Calu3 (cell line): ENCODE measurements around the gene IL11RA. TPM values are rescaled to one million over a fixed set of nuclear protein-coding genes. Genes with fewer than 3 reads are reported as not detected.
A peak's percentile ranks its signal among the peaks of the same experiment; 100 is the strongest.

Experiments
- Bru-seq: library from RNA; stranded (reverse); fragments of 400-500 nt; gene quantifications from one replicate; lab custom pipeline; 2021; lab: Mats Ljungman, UMichigan
- BruChase-seq, 2 experiments: library from RNA; stranded (reverse); fragments of 400-500 nt; gene quantifications; one replicate each; lab custom pipeline; 2021; lab: Mats Ljungman, UMichigan
- BruUV-seq: library from RNA; stranded (reverse); fragments of 400-500 nt; replicated peaks from 2 replicates; lab custom pipeline; 2021; lab: Mats Ljungman, UMichigan
- CTCF ChIA-PET: fragments of 300-600 bp; sonication (Branson Sonifier 250); formaldehyde crosslinking; loops from one replicate; lab custom pipeline; 2022; ENCODE audit warnings: antibody characterized with exemption; lab: Charles Lee
- DNase-seq: peaks from one replicate; pipeline ENCODE4 v3.0.0; 2022
- H3K27ac Mint-ChIP-seq: one replicate; pipeline ENCODE4 v1.8.0; 2022; ENCODE audit warnings: mixed read lengths; ENCODE audit not compliant: unreplicated experiment
- H3K27me3 Mint-ChIP-seq: one replicate; pipeline ENCODE4 v1.8.0; 2022; ENCODE audit warnings: mixed read lengths; ENCODE audit not compliant: unreplicated experiment
- H3K36me3 Mint-ChIP-seq: one replicate; pipeline ENCODE4 v1.8.0; 2022; ENCODE audit warnings: mild to moderate bottlenecking, moderate library complexity, mixed read lengths; ENCODE audit not compliant: insufficient read depth, unreplicated experiment
- H3K4me1 Mint-ChIP-seq: one replicate; pipeline ENCODE4 v1.8.0; 2022; ENCODE audit warnings: mild to moderate bottlenecking, low read depth, mixed read lengths; ENCODE audit not compliant: unreplicated experiment
- H3K4me3 Mint-ChIP-seq: one replicate; pipeline ENCODE4 v1.8.0; 2022; ENCODE audit warnings: mild to moderate bottlenecking, low read depth, moderate library complexity, mixed read lengths; ENCODE audit not compliant: unreplicated experiment
- H3K9me3 Mint-ChIP-seq: one replicate; pipeline ENCODE4 v1.8.0; 2022; ENCODE audit warnings: low read depth, mixed read lengths; ENCODE audit not compliant: unreplicated experiment
- CTCF ChIP-seq: fragments of 200-600 bp; IDR thresholded peaks from one replicate; pipeline ENCODE4 v1.8.0; 2022; ENCODE audit warnings: antibody characterized with exemption; ENCODE audit not compliant: unreplicated experiment
- intact Hi-C: fragments of 100-400 bp; cut with micrococcal nuclease; formaldehyde crosslinking; loops from one replicate; pipeline ENCODE4 v1.10.0; 2022; ENCODE audit not compliant: unreplicated experiment
- long read RNA-seq: library from polyadenylated mRNA; stranded (forward); transcript quantifications from one replicate; pipeline ENCODE4 v2.0.0, GENCODE V29; 2022
- total RNA-seq: library from RNA; stranded (reverse); gene quantifications from 2 replicates; pipeline ENCODE4 v1.2.3, GENCODE V29; 2022

IL11RA gene
- 6.8 and 8.7 TPM in 2 replicates for total RNA-seq
- Bru-seq, nascent RNA = percentile 40 among the genes with signal in this experiment
- BruChase-seq, experiment 1, labeled RNA remaining after a 6-hour chase = percentile 61 among the genes with signal in this experiment
- BruChase-seq, experiment 2, labeled RNA remaining after a 2-hour chase = percentile 50 among the genes with signal in this experiment
- long read RNA-seq, partial matches to known transcripts = 3 of 11 reads
- long read RNA-seq, other reads (novel, unspliced or antisense) = 7 of 11 reads

- CTCF ChIA-PET = interaction anchor here (1.0 kb wide), 1 partner anchor 13 kb away, joined by 4 read pairs; no protein-coding TSS in a partner anchor
- H3K36me3 Mint-ChIP-seq = peaks cover 17% of the 10 kb centered on the region
- peaks cover 20% of the 10 kb centered on the region for H3K27me3 Mint-ChIP-seq
- TF ChIP-seq CTCF = no peak
- H3K4me3 Mint-ChIP-seq = peak within 1 kb of the TSS; percentile 86
- peaks cover 29% of the 10 kb centered on the region for H3K4me1 Mint-ChIP-seq
- intact Hi-C loops = no loop called here
- H3K27ac Mint-ChIP-seq = peak within 1 kb of the TSS; percentile 21
- H3K9me3 Mint-ChIP-seq = no peaks in the 10 kb centered on the region
- DNase-seq = peak; percentile 68
- BruUV-seq = no TSS peak
These were observed at the start of gene IL11RA for GRCh38 chr9:34651876-34652601. TSS of gene IL11RA (plus strand) at chr9:34652185. CDS start at chr9:34655218, 3,033 bp downstream.

DNA sequence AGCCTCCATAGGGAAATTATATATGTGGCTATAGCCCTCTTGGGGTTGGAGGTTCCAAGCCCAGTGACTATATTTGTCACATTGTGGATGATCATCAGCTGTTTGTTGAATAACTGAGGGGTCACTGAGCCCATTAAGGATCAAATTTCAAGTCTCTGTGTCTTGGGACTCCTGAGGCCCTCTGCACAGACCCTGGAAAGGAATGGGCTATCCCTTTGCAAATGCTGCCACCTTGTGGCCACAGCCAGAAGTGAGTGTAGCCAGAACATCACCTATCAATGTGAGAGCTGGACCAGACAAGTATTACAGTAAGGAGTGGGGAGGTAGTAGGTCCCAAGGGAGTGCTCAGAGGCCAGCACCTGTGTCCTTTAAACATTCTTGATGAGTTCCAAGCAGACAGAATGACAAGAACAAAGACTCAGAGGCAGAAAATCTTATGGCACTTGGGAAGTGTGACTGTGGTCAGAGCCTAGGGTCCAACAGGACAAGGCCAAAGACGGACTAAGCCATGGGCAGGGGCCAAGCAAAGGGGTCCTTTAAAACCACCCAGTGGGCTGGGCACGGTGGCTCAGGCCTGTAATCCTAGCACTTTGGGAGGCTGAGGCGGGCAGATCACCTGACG, 48.3 kb upstream of the IL11RA start:
- Mint-ChIP-seq H3K4me3 (no peak overlapping the region), H3K27ac (no peak overlapping the region), H3K27me3 (peaks cover 49% of the 10 kb centered on the region), H3K9me3 (no peaks in the 10 kb centered on the region), H3K36me3 (no peaks in the 10 kb centered on the region), H3K4me1 (no peaks in the 10 kb centered on the region)
- intact Hi-C loops = no loop called here
- no TSS peak for BruUV-seq
- peak; percentile 80 for TF ChIP-seq CTCF
- CTCF ChIA-PET = interaction anchor here (0.6 to 1.4 kb wide), 11 partner anchors 8 to 310 kb away, joined by 3 to 7 read pairs (median 4); no protein-coding TSS in a partner anchor
- peak; percentile 75 for DNase-seq

DNA sequence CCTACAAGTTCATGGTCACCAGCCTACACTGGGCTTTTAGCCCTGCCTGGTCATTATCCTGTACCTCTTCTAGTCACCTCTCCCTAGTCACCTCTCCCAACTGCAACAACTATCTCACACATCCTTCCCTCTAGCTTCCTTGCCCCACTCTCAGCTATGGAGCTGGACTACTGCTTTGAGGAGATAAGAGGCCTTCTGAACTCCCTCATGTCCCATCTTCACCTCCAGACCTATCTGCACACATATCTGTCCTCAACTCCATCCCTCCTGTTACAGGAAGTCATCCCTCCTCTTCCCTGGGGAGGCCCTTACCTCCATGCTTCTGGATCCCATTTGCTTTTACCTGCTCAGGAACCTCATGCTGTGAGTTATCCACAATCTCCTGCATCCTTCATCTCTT, 45.8 kb upstream of the IL11RA start:
- Mint-ChIP-seq H3K9me3 (no peaks in the 10 kb centered on the region), H3K27ac (no peak overlapping the region), H3K27me3 (peaks cover 24% of the 10 kb centered on the region), H3K4me3 (no peak overlapping the region), H3K36me3 (no peaks in the 10 kb centered on the region), H3K4me1 (no peaks in the 10 kb centered on the region)
- no peak for DNase-seq
- intact Hi-C loops = no loop called here
- no TSS peak for BruUV-seq
- CTCF ChIA-PET = interaction anchor here (0.8 to 1.0 kb wide), 2 partner anchors 14 to 31 kb away, joined by 3 read pairs; no protein-coding TSS in a partner anchor
- TF ChIP-seq CTCF = no peak

DNA sequence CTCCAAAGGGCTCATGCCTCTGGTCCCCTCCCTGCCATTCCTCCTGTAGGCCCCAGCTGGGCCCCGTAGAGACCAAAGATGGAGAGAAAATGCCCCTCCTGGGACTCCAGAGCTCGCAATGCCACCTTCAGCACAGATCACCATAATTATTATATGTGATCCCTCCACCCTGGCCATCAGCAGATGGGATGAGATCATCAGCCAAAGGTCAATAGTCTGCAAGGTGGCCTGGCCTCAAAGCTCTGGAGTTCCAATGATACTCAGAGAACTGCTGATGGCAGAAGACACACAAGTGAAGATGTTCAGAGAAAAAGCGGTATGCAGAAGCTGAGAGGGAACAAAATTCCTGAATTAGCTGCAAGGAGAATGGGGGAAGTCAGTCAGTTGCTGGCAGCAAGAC, 45.1 kb upstream of the IL11RA start:
- H3K9me3 Mint-ChIP-seq = no peaks in the 10 kb centered on the region
- no peak overlapping the region for H3K27ac Mint-ChIP-seq
- BruUV-seq = no TSS peak
- H3K36me3 Mint-ChIP-seq = peaks cover 7% of the 10 kb centered on the region
- intact Hi-C loops = no loop called here
- no peaks in the 10 kb centered on the region for H3K4me1 Mint-ChIP-seq
- DNase-seq = no peak
- H3K27me3 Mint-ChIP-seq = peaks cover 17% of the 10 kb centered on the region
- TF ChIP-seq CTCF = no peak
- CTCF ChIA-PET = interaction anchor here (0.8 kb wide), 1 partner anchor 30 kb away, joined by 3 read pairs; no protein-coding TSS in a partner anchor
- H3K4me3 Mint-ChIP-seq = no peak overlapping the region
